Measurements from ENCODE around the gene UBXN7. TPM values are rescaled to one million over a fixed set of nuclear protein-coding genes. Genes with fewer than 3 reads are reported as not detected.

UBXN7 gene
- total RNA-seq, 1 experiment from 2014 or later, result 46.1 TPM

DNA sequence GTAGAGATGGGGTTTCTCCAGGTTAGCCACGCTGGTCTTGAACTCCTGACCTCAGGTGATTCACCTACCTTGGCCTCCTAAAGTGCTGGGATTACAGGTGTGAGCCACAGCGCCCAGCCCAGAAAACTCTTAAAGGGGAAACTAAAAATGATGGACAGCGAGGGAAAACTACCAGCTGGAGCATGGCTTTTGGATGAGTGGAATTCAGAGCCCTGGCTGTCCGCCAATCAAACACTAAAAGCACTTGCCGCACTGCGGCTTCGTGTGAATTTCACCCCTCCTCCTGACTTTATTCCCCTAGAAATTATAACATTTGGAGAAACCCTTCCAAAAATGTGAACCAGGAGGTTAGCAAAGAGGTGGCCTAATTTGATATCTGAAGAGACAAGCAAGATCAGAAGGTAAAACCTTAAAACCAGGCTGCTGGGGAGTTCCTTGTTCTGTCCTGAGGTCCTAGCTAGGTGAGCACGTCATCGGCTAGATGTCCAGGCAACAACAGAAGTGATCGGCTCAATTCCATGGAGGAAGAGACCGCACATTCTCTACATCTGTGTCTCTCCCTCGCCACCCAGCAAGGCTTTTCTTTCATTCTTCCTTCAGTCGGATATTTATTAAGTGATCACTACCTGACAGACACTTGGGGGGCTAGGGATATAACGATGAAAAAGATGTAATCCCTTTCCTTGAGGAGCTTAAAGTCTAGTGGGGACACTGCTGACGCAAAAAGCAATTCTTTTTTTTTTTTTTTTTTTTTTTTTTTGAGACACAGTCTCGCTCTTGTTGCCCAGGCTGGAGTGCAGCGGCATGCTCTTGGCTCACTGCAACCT is 95.7 kb downstream of the UBXN7 start:
- no TSS peak for BruUV-seq (replicated peaks)
- no peaks in the 10 kb centered on the region for H3K27me3 Mint-ChIP-seq (ENCODE audit: unreplicated experiment)
- H3K9me3 Mint-ChIP-seq (ENCODE audit: low read depth, unreplicated experiment), result no peaks in the 10 kb centered on the region
- TF ChIP-seq, protein P1, sequence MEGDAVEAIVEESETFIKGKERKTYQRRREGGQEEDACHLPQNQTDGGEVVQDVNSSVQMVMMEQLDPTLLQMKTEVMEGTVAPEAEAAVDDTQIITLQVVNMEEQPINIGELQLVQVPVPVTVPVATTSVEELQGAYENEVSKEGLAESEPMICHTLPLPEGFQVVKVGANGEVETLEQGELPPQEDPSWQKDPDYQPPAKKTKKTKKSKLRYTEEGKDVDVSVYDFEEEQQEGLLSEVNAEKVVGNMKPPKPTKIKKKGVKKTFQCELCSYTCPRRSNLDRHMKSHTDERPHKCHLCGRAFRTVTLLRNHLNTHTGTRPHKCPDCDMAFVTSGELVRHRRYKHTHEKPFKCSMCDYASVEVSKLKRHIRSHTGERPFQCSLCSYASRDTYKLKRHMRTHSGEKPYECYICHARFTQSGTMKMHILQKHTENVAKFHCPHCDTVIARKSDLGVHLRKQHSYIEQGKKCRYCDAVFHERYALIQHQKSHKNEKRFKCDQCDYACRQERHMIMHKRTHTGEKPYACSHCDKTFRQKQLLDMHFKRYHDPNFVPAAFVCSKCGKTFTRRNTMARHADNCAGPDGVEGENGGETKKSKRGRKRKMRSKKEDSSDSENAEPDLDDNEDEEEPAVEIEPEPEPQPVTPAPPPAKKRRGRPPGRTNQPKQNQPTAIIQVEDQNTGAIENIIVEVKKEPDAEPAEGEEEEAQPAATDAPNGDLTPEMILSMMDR (IDR thresholded peaks at IDR 0.05; ENCODE audit: unreplicated experiment), result no peak
- no peak overlapping the region for H3K27ac Mint-ChIP-seq (ENCODE audit: unreplicated experiment)
- intact Hi-C loops (cut with micrococcal nuclease; ENCODE audit: unreplicated experiment), result no loop called here
- CTCF ChIA-PET, result interaction anchor here (0.6 to 0.7 kb wide), 2 partner anchors 16 to 942 kb away, joined by 3 read pairs; no protein-coding TSS in a partner anchor
- no peaks in the 10 kb centered on the region for H3K36me3 Mint-ChIP-seq (ENCODE audit: insufficient read depth, unreplicated experiment)
- no peak for DNase-seq
- H3K4me3 Mint-ChIP-seq (ENCODE audit: low read depth, unreplicated experiment), result no peak overlapping the region
- peaks cover 17% of the 10 kb centered on the region for H3K4me1 Mint-ChIP-seq (ENCODE audit: low read depth, unreplicated experiment)

DNA sequence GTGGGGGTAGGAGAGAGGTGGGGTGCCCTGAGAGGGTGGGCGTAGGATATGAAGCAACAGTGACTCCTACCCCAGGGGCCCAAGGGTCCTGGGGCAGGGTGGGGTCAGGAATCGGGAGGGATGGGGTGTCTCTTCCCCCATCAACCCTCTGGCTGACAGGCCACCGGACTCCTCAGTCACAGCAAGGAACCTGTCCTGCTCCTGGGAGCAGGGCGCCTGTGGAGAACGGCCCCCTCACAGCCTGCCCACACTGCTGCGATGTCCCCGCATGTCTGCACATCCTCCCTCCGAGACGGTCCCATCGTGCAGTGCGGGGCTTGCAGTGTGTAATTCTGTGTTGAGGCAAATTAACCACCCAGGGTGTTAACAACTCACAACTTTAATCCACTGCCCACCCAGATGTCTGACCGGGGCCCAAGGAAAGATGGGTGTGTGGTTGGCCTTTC is 96.7 kb downstream of the UBXN7 start:
- Mint-ChIP-seq H3K9me3 (ENCODE audit: low read depth, unreplicated experiment) (no peaks in the 10 kb centered on the region), H3K4me1 (ENCODE audit: low read depth, unreplicated experiment) (peaks cover 17% of the 10 kb centered on the region), H3K27me3 (ENCODE audit: unreplicated experiment) (no peaks in the 10 kb centered on the region), H3K4me3 (ENCODE audit: low read depth, unreplicated experiment) (no peak overlapping the region), H3K27ac (ENCODE audit: unreplicated experiment) (no peak overlapping the region), H3K36me3 (ENCODE audit: insufficient read depth, unreplicated experiment) (no peaks in the 10 kb centered on the region)
- DNase-seq, result no peak
- intact Hi-C loops (cut with micrococcal nuclease; ENCODE audit: unreplicated experiment), result no loop called here
- CTCF ChIA-PET, result no interaction called here
- BruUV-seq (replicated peaks), result no TSS peak
- TF ChIP-seq, protein P1 (IDR thresholded peaks at IDR 0.05; ENCODE audit: unreplicated experiment), result no peak

DNA sequence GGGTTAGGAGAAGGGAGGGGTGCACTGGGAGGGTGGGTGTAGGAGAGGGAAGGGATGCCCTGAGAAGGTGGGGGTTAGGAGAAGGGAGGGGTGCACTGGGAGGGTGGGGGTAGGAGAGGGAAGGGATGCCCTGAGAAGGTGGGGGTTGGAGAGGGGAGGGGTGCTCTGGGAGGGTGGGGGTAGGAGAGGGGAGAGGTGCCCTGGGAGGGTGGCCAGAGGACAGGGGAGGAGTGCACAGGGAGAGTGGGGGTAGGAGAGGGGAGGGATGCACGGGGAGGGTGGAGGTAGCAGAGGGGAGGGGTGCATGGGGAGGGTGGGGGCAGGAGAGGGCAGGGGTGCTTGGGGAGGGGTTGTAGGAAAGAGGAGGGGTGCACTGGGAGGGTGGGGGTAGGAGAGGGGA is 97.2 kb downstream of the UBXN7 start:
- no peaks in the 10 kb centered on the region for H3K36me3 Mint-ChIP-seq (ENCODE audit: insufficient read depth, unreplicated experiment)
- CTCF ChIA-PET, result interaction anchor here (0.6 kb wide), 1 partner anchor 920 kb away, joined by 4 read pairs; no protein-coding TSS in a partner anchor
- intact Hi-C loops (cut with micrococcal nuclease; ENCODE audit: unreplicated experiment), result no loop called here
- TF ChIP-seq, protein P1 (IDR thresholded peaks at IDR 0.05; ENCODE audit: unreplicated experiment), result no peak
- peaks cover 17% of the 10 kb centered on the region for H3K4me1 Mint-ChIP-seq (ENCODE audit: low read depth, unreplicated experiment)
- no peak overlapping the region for H3K27ac Mint-ChIP-seq (ENCODE audit: unreplicated experiment)
- BruUV-seq (replicated peaks), result no TSS peak
- H3K27me3 Mint-ChIP-seq (ENCODE audit: unreplicated experiment), result no peaks in the 10 kb centered on the region
- no peaks in the 10 kb centered on the region for H3K9me3 Mint-ChIP-seq (ENCODE audit: low read depth, unreplicated experiment)
- no peak overlapping the region for H3K4me3 Mint-ChIP-seq (ENCODE audit: low read depth, unreplicated experiment)
- DNase-seq, result no peak

DNA sequence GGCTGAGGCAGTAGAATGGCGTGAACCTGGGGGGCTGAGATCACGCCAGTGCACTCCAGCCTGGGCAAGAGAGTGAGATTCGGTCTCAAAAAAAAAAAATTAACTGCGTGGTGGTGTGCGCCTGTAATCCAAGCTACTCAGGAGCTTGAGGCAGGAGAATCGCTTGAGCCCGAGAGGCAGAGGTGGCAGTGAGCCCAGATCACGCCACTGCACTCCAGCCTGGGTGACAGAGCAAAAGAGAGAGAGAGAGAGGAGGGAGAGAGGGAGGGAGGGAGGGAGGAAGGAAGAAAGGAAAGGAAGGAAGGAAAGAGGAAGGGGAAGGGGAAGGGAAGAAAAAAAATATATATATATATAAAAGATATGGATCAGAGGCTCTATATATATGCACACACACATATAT is 100.1 kb downstream of the UBXN7 start:
- no peak for DNase-seq
- no peaks in the 10 kb centered on the region for H3K27me3 Mint-ChIP-seq (ENCODE audit: unreplicated experiment)
- H3K4me3 Mint-ChIP-seq (ENCODE audit: low read depth, unreplicated experiment), result no peak overlapping the region
- no peaks in the 10 kb centered on the region for H3K9me3 Mint-ChIP-seq (ENCODE audit: low read depth, unreplicated experiment)
- BruUV-seq (replicated peaks), result no TSS peak
- intact Hi-C loops (cut with micrococcal nuclease; ENCODE audit: unreplicated experiment), result no loop called here
- CTCF ChIA-PET, result interaction anchor here (0.6 kb wide), 1 partner anchor 90 kb away, joined by 10 read pairs; no protein-coding TSS in a partner anchor
- H3K27ac Mint-ChIP-seq (ENCODE audit: unreplicated experiment), result no peak overlapping the region
- peaks cover 6% of the 10 kb centered on the region for H3K4me1 Mint-ChIP-seq (ENCODE audit: low read depth, unreplicated experiment)
- H3K36me3 Mint-ChIP-seq (ENCODE audit: insufficient read depth, unreplicated experiment), result no peaks in the 10 kb centered on the region
- TF ChIP-seq, protein P1 (IDR thresholded peaks at IDR 0.05; ENCODE audit: unreplicated experiment), result no peak
